Activated CD4-positive, alpha-beta memory T cell treated with anti-CD3 and anti-CD28 coated beads, Interleukin-2, amount 10 ng/mL, durations not matched to agents 7 days and 5 days (primary cell): Measurements from ENCODE around the gene ZP1. TPM values are rescaled to one million over a fixed set of nuclear protein-coding genes. Genes with fewer than 3 reads are reported as not detected.
"Not testable (repeated sequence)": the region's sequence is repeated elsewhere in the genome, so short reads cannot be mapped to it uniquely, and the experiment has no call there.

Experiments used
- CTCF ChIA-PET: fragments of 350-600 bp; sonication (Branson Sonifier 250); formaldehyde crosslinking; loops from one replicate; lab custom pipeline; 2021; ENCODE audit warnings: antibody characterized with exemption, inconsistent platforms; lab: Charles Lee
- POLR2A ChIA-PET: fragments of 350-600 bp; sonication (Branson Sonifier 250); formaldehyde crosslinking; loops from one replicate; lab custom pipeline; 2021; ENCODE audit warnings: antibody characterized with exemption; lab: Charles Lee
- DNase-seq: peaks from one replicate; pipeline ENCODE4 v3.0.0-alpha.2; 2020
- H3K27ac Mint-ChIP-seq: one replicate; pipeline ENCODE4 v1.8.0; 2021; ENCODE audit warnings: mild to moderate bottlenecking, mixed read lengths
- H3K27me3 Mint-ChIP-seq: one replicate; pipeline ENCODE4 v1.8.0; 2021; ENCODE audit warnings: mixed read lengths
- H3K36me3 Mint-ChIP-seq: one replicate; pipeline ENCODE4 v1.8.0; 2021; ENCODE audit warnings: low read depth, mixed read lengths
- H3K4me1 Mint-ChIP-seq: one replicate; pipeline ENCODE4 v1.8.0; 2021; ENCODE audit warnings: mixed read lengths
- H3K4me3 Mint-ChIP-seq: one replicate; pipeline ENCODE4 v1.8.0; 2021; ENCODE audit warnings: mild to moderate bottlenecking, mixed read lengths
- H3K9me3 Mint-ChIP-seq: one replicate; pipeline ENCODE4 v1.8.0; 2021; ENCODE audit warnings: mixed read lengths
- total RNA-seq, 2 experiments: library from RNA; stranded (reverse); gene quantifications; one replicate each; pipeline ENCODE4 v1.2.3, GENCODE V29; 2021

Gene ZP1
- total RNA-seq, 2 experiments from 2014 or later, result 0.18 TPM; not detected in 1

GRCh38 chr11:60899977-60900376, 32.6 kb downstream of the ZP1 start:
- H3K27ac Mint-ChIP-seq, result no peak overlapping the region
- POLR2A ChIA-PET, result no interaction called here
- no peaks in the 10 kb centered on the region for H3K27me3 Mint-ChIP-seq
- no peak for DNase-seq
- CTCF ChIA-PET, result interaction anchor here (0.6 to 7.6 kb wide), 17 partner anchors 12 to 766 kb away, joined by 3 to 87 read pairs (median 4); partner anchors contain the start of gene TMEM109
- H3K9me3 Mint-ChIP-seq, result no peaks in the 10 kb centered on the region
- H3K36me3 Mint-ChIP-seq, result peaks cover 81% of the 10 kb centered on the region
- H3K4me3 Mint-ChIP-seq, result no peak overlapping the region
- peaks cover 20% of the 10 kb centered on the region for H3K4me1 Mint-ChIP-seq

- H3K9me3 Mint-ChIP-seq, result no peaks in the 10 kb centered on the region
- CTCF ChIA-PET, result interaction anchor here (1.0 to 7.6 kb wide), 9 partner anchors 8 to 286 kb away, joined by 3 to 87 read pairs (median 5); partner anchors contain the start of gene TMEM109
- POLR2A ChIA-PET, result interaction anchor here (1.4 to 1.5 kb wide), 2 partner anchors 9 to 63 kb away, joined by 4 read pairs; no protein-coding TSS in a partner anchor
- peaks cover 26% of the 10 kb centered on the region for H3K4me1 Mint-ChIP-seq
- no peaks in the 10 kb centered on the region for H3K27me3 Mint-ChIP-seq
- H3K4me3 Mint-ChIP-seq, result no peak overlapping the region
- H3K27ac Mint-ChIP-seq, result no peak overlapping the region
- peaks cover 75% of the 10 kb centered on the region for H3K36me3 Mint-ChIP-seq
- no peak for DNase-seq
Measured at GRCh38 chr11:60900673-60901404, 33.5 kb downstream of the ZP1 start.

GRCh38 chr11:60902625-60903024, 35.3 kb downstream of the ZP1 start:
- H3K36me3 Mint-ChIP-seq, result peaks cover 60% of the 10 kb centered on the region
- ChIA-PET POLR2A (interaction anchor here (5.7 kb wide), 1 partner anchor 12 kb away, joined by 66 read pairs; the partner anchor contains the start of gene TMEM109), CTCF (interaction anchor here (1.0 to 7.6 kb wide), 4 partner anchors 11 to 74 kb away, joined by 3 to 87 read pairs (median 33); partner anchors contain the start of gene TMEM109)
- H3K4me3 Mint-ChIP-seq, result no peak overlapping the region
- H3K9me3 Mint-ChIP-seq, result no peaks in the 10 kb centered on the region
- H3K27ac Mint-ChIP-seq, result no peak overlapping the region
- peaks cover 34% of the 10 kb centered on the region for H3K4me1 Mint-ChIP-seq
- DNase-seq, result no peak
- no peaks in the 10 kb centered on the region for H3K27me3 Mint-ChIP-seq

- no peak for DNase-seq
- ChIA-PET CTCF (interaction anchor here (0.7 to 7.6 kb wide), 11 partner anchors 9 to 282 kb away, joined by 3 to 87 read pairs (median 4); partner anchors contain the start of genes CD6 and TMEM109), POLR2A (interaction anchor here (1.0 to 5.7 kb wide), 11 partner anchors 10 to 253 kb away, joined by 3 to 66 read pairs (median 5); partner anchors contain the start of genes CD6 and TMEM109)
- Mint-ChIP-seq H3K27ac (peak overlapping the region; percentile 88), H3K9me3 (no peaks in the 10 kb centered on the region), H3K36me3 (peaks cover 38% of the 10 kb centered on the region), H3K27me3 (peaks cover 16% of the 10 kb centered on the region), H3K4me1 (peaks cover 36% of the 10 kb centered on the region), H3K4me3 (peak overlapping the region; percentile 83)
Measured at GRCh38 chr11:60905047-60905446, 37.7 kb downstream of the ZP1 start.

- H3K9me3 Mint-ChIP-seq, result no peaks in the 10 kb centered on the region
- POLR2A ChIA-PET, result interaction anchor here (0.9 to 5.7 kb wide), 13 partner anchors 9 to 252 kb away, joined by 3 to 66 read pairs (median 4); partner anchors contain the start of genes CD6 and TMEM109
- H3K27me3 Mint-ChIP-seq, result peaks cover 16% of the 10 kb centered on the region
- DNase-seq, result no peak
- CTCF ChIA-PET, result interaction anchor here (0.7 to 7.6 kb wide), 10 partner anchors 8 to 281 kb away, joined by 3 to 87 read pairs (median 4); partner anchors contain the start of genes CD6 and TMEM109
- H3K36me3 Mint-ChIP-seq, result peaks cover 32% of the 10 kb centered on the region
- peak overlapping the region; percentile 88 for H3K27ac Mint-ChIP-seq
- peak overlapping the region; percentile 83 for H3K4me3 Mint-ChIP-seq
- H3K4me1 Mint-ChIP-seq, result peaks cover 36% of the 10 kb centered on the region
Measured at GRCh38 chr11:60905551-60906113, 38.3 kb downstream of the ZP1 start.

GRCh38 chr11:60906132-60906972, 39.0 kb downstream of the ZP1 start, which contains the start of gene PRPF19:
PRPF19 (minus strand) TSS chr11:60906585; CDS start chr11:60906382, 203 bp downstream.
- H3K4me3 Mint-ChIP-seq, result peak within 1 kb of the TSS; percentile 83
- H3K27ac Mint-ChIP-seq, result peak within 1 kb of the TSS; percentile 88
- POLR2A ChIA-PET, result interaction anchor here (0.9 to 5.7 kb wide), 12 partner anchors 9 to 252 kb away, joined by 3 to 66 read pairs (median 4); partner anchors contain the start of gene TMEM109
- H3K27me3 Mint-ChIP-seq, result peaks cover 16% of the 10 kb centered on the region
- DNase-seq, result peak; percentile 99
- CTCF ChIA-PET, result interaction anchor here (0.7 to 7.6 kb wide), 5 partner anchors 8 to 281 kb away, joined by 3 to 87 read pairs (median 12); partner anchors contain the start of gene TMEM109
- peaks cover 25% of the 10 kb centered on the region for H3K36me3 Mint-ChIP-seq
- H3K4me1 Mint-ChIP-seq, result peaks cover 40% of the 10 kb centered on the region
- H3K9me3 Mint-ChIP-seq, result no peaks in the 10 kb centered on the region

- DNase-seq, result no peak
- POLR2A ChIA-PET, result no interaction called here
- Mint-ChIP-seq H3K27ac (no peak overlapping the region), H3K4me3 (no peak overlapping the region), H3K4me1 (peaks cover 52% of the 10 kb centered on the region), H3K9me3 (no peaks in the 10 kb centered on the region), H3K27me3 (peaks cover 16% of the 10 kb centered on the region), H3K36me3 (peaks cover 6% of the 10 kb centered on the region)
- CTCF ChIA-PET, result no interaction called here
Measured at GRCh38 chr11:60908803-60909202, 41.5 kb downstream of the ZP1 start.

GRCh38 chr11:60909680-60910280, 42.4 kb downstream of the ZP1 start:
- H3K4me3 Mint-ChIP-seq, DNase-seq, POLR2A ChIA-PET, CTCF ChIA-PET, H3K27ac Mint-ChIP-seq, H3K36me3 Mint-ChIP-seq, H3K9me3 Mint-ChIP-seq: not testable (repeated sequence)
- Mint-ChIP-seq H3K27me3 (peaks cover 16% of the 10 kb centered on the region), H3K4me1 (peaks cover 42% of the 10 kb centered on the region)

GRCh38 chr11:60910281-60910687, 42.9 kb downstream of the ZP1 start:
- Mint-ChIP-seq H3K27me3 (peaks cover 16% of the 10 kb centered on the region), H3K4me3 (no peak overlapping the region), H3K36me3 (peaks cover 4% of the 10 kb centered on the region), H3K9me3 (no peaks in the 10 kb centered on the region), H3K4me1 (peaks cover 38% of the 10 kb centered on the region), H3K27ac (no peak overlapping the region)
- POLR2A ChIA-PET, result no interaction called here
- CTCF ChIA-PET, result no interaction called here
- no peak for DNase-seq

GRCh38 chr11:60910711-60911380, 43.5 kb downstream of the ZP1 start:
- H3K4me1 Mint-ChIP-seq, result peaks cover 40% of the 10 kb centered on the region
- peaks cover 4% of the 10 kb centered on the region for H3K36me3 Mint-ChIP-seq
- POLR2A ChIA-PET, result no interaction called here
- no peak overlapping the region for H3K4me3 Mint-ChIP-seq
- no peak overlapping the region for H3K27ac Mint-ChIP-seq
- no peaks in the 10 kb centered on the region for H3K9me3 Mint-ChIP-seq
- CTCF ChIA-PET, result no interaction called here
- peaks cover 16% of the 10 kb centered on the region for H3K27me3 Mint-ChIP-seq
- no peak for DNase-seq

- peak overlapping the region; percentile 44 for H3K27ac Mint-ChIP-seq
- H3K9me3 Mint-ChIP-seq, result no peaks in the 10 kb centered on the region
- H3K4me1 Mint-ChIP-seq, result peaks cover 45% of the 10 kb centered on the region
Measured at GRCh38 chr11:60912223-60912850, 45.0 kb downstream of the ZP1 start.

More at GRCh38 chr11:60912223-60912850, 45.0 kb downstream of the ZP1 start:
- H3K4me3 Mint-ChIP-seq, result peak overlapping the region; percentile 3
- CTCF ChIA-PET, result interaction anchor here (1.4 to 4.9 kb wide), 4 partner anchors 9 to 275 kb away, joined by 5 to 52 read pairs (median 7); partner anchors contain the start of gene PRPF19
- H3K36me3 Mint-ChIP-seq, result peaks cover 10% of the 10 kb centered on the region
- POLR2A ChIA-PET, result interaction anchor here (0.7 to 1.9 kb wide), 7 partner anchors 9 to 518 kb away, joined by 3 to 5 read pairs (median 5); partner anchors contain the start of genes CPSF7, SDHAF2 and TMEM132A
- H3K27me3 Mint-ChIP-seq, result peaks cover 16% of the 10 kb centered on the region
- no peak for DNase-seq
